ENCODE results near the gene SH3PXD2B. TPM values are rescaled to one million over a fixed set of nuclear protein-coding genes. Genes with fewer than 3 reads are reported as not detected.
"Not testable (repeated sequence)": the region's sequence is repeated elsewhere in the genome, so short reads cannot be mapped to it uniquely, and the experiment has no call there.

The SH3PXD2B gene
- total RNA-seq, 1 experiment from 2014 or later, result 12.9 TPM

GRCh38 chr5:172353846-172354245 is 100.5 kb downstream of the SH3PXD2B start:
- peaks cover 27% of the 10 kb centered on the region for H3K4me1 ChIP-seq
- peaks cover 1% of the 10 kb centered on the region; the same call in 1 of the 2 replicates for H3K36me3 ChIP-seq (ENCODE audit: control insufficient read depth, insufficient read depth, low read length)
- CTCF ChIA-PET, result no interaction called here
- no peaks in the 10 kb centered on the region for H3K9me3 ChIP-seq
- intact Hi-C loops (cut with micrococcal nuclease; ENCODE audit: unreplicated experiment), result no loop called here
- H3K27me3 ChIP-seq (replicated peaks; ENCODE audit: control insufficient read depth, insufficient read depth, low read length), result no peaks in the 10 kb centered on the region
- Mint-ChIP-seq H3K36me3 (ENCODE audit: insufficient read depth, unreplicated experiment) (peaks cover 25% of the 10 kb centered on the region), H3K4me1 (ENCODE audit: low read depth, unreplicated experiment) (peaks cover 25% of the 10 kb centered on the region), H3K4me3 (ENCODE audit: unreplicated experiment) (no peak overlapping the region), H3K27me3 (ENCODE audit: insufficient read depth, unreplicated experiment) (no peaks in the 10 kb centered on the region), H3K9me3 (ENCODE audit: unreplicated experiment) (no peaks in the 10 kb centered on the region), H3K27ac (ENCODE audit: unreplicated experiment) (peak overlapping the region; percentile 91)
- no TSS peak for BruUV-seq (replicated peaks)
- no peak overlapping the region for H3K4me3 ChIP-seq (ENCODE audit: low read depth, low read length)
- POLR2A ChIA-PET, result no interaction called here
- no peak for DNase-seq
- no peak for TF ChIP-seq CTCF (IDR thresholded peaks at IDR 0.05; ENCODE audit: insufficient read depth in 1 of 2, low read depth in 1 of 2, low read length in 1 of 2, severe bottlenecking in 1 of 2, unreplicated experiment in 1 of 2)

- no TSS peak for BruUV-seq (replicated peaks)
- intact Hi-C loops (cut with micrococcal nuclease; ENCODE audit: unreplicated experiment), result no loop called here
- H3K4me1 Mint-ChIP-seq (ENCODE audit: low read depth, unreplicated experiment), result peaks cover 30% of the 10 kb centered on the region
- no peaks in the 10 kb centered on the region for H3K27me3 Mint-ChIP-seq (ENCODE audit: insufficient read depth, unreplicated experiment)
- no peak for TF ChIP-seq CTCF (IDR thresholded peaks at IDR 0.05; ENCODE audit: insufficient read depth in 1 of 2, low read depth in 1 of 2, low read length in 1 of 2, severe bottlenecking in 1 of 2, unreplicated experiment in 1 of 2)
- H3K27me3 ChIP-seq (replicated peaks; ENCODE audit: control insufficient read depth, insufficient read depth, low read length), result no peaks in the 10 kb centered on the region
- H3K4me1 ChIP-seq, result peaks cover 32% of the 10 kb centered on the region
- no peaks in the 10 kb centered on the region for H3K9me3 ChIP-seq
- POLR2A ChIA-PET, result no interaction called here
- H3K36me3 ChIP-seq (ENCODE audit: control insufficient read depth, insufficient read depth, low read length), result peaks cover 1% of the 10 kb centered on the region; the same call in 1 of the 2 replicates
- no peak overlapping the region for H3K4me3 ChIP-seq (ENCODE audit: low read depth, low read length)
- peaks cover 25% of the 10 kb centered on the region for H3K36me3 Mint-ChIP-seq (ENCODE audit: insufficient read depth, unreplicated experiment)
- H3K9me3 Mint-ChIP-seq (ENCODE audit: unreplicated experiment), result no peaks in the 10 kb centered on the region
- H3K4me3 Mint-ChIP-seq (ENCODE audit: unreplicated experiment), result no peak overlapping the region
- DNase-seq, result peak; percentile 56 to 68
- CTCF ChIA-PET, result no interaction called here
- H3K27ac Mint-ChIP-seq (ENCODE audit: unreplicated experiment), result peak overlapping the region; percentile 91
Observed at GRCh38 chr5:172353271-172353812, 101.0 kb downstream of the SH3PXD2B start.

DNA sequence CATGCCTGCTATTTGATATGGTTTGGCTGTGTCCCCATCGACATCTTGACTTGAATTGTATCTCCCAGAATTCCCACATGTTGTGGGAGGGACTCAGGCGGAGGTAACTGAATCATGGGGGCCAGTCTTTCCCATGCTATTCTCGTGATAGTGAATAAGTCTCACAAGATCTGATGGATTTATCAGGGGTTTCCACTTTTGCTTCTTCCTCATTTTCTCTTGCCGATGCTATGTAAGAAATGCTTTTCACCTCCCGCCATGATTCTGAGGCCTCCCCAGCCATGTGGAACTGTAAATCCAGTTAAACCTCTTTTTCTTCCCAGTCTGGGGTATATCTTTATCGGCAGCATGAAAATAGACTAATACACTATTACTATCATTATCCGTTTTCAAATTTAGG is 101.8 kb downstream of the SH3PXD2B start:
- Mint-ChIP-seq H3K4me1 (ENCODE audit: low read depth, unreplicated experiment) (peaks cover 37% of the 10 kb centered on the region), H3K36me3 (ENCODE audit: insufficient read depth, unreplicated experiment) (peaks cover 25% of the 10 kb centered on the region), H3K27ac (ENCODE audit: unreplicated experiment) (peak overlapping the region; percentile 91)
- POLR2A ChIA-PET; CTCF ChIA-PET; H3K27me3 Mint-ChIP-seq (ENCODE audit: insufficient read depth, unreplicated experiment); H3K4me3 ChIP-seq (ENCODE audit: low read depth, low read length); H3K9me3 Mint-ChIP-seq (ENCODE audit: unreplicated experiment); DNase-seq; BruUV-seq (replicated peaks); H3K36me3 ChIP-seq (ENCODE audit: control insufficient read depth, insufficient read depth, low read length); H3K9me3 ChIP-seq; intact Hi-C loops (cut with micrococcal nuclease; ENCODE audit: unreplicated experiment); H3K4me3 Mint-ChIP-seq (ENCODE audit: unreplicated experiment); H3K27me3 ChIP-seq (replicated peaks; ENCODE audit: control insufficient read depth, insufficient read depth, low read length): not testable (repeated sequence)
- H3K4me1 ChIP-seq, result peaks cover 40% of the 10 kb centered on the region
